Activated gamma-delta T cell treated with anti-CD3 and anti-CD28 coated beads, Interleukin-2, amount 50 U/mL, for 16 hours (primary cell): Measurements from ENCODE around the gene EXD3.
"Not testable (repeated sequence)": the region's sequence is repeated elsewhere in the genome, so short reads cannot be mapped to it uniquely, and the experiment has no call there.

Experiments used
- DNase-seq: peaks from one replicate; pipeline ENCODE4 v3.0.0-alpha.2; 2020; ENCODE audit warnings: low read depth

The EXD3 gene

GRCh38 chr9:137365056-137365455, 57.9 kb downstream of the EXD3 start:
- DNase-seq, result no peak

- DNase-seq, result no peak
Observed at GRCh38 chr9:137359850-137360249, 63.1 kb downstream of the EXD3 start.

GRCh38 chr9:137358126-137358525, 64.8 kb downstream of the EXD3 start:
- DNase-seq, result no peak

GRCh38 chr9:137357166-137357565, 65.8 kb downstream of the EXD3 start:
- no peak for DNase-seq

GRCh38 chr9:137355761-137356365, 67.1 kb downstream of the EXD3 start:
- DNase-seq, result no peak

- DNase-seq, result no peak
Observed at GRCh38 chr9:137354845-137355760, 67.9 kb downstream of the EXD3 start.

GRCh38 chr9:137354153-137354844, 68.7 kb downstream of the EXD3 start:
- no peak for DNase-seq

GRCh38 chr9:137353223-137354152, 69.5 kb downstream of the EXD3 start:
- no peak for DNase-seq

- no peak for DNase-seq
Observed at GRCh38 chr9:137352511-137353222, 70.3 kb downstream of the EXD3 start.

GRCh38 chr9:137351781-137352501, 71.0 kb downstream of the EXD3 start:
- DNase-seq, result no peak

- no peak for DNase-seq
Observed at GRCh38 chr9:137350696-137351584, 72.0 kb downstream of the EXD3 start.

- DNase-seq, result no peak
Observed at GRCh38 chr9:137349471-137350033, 73.4 kb downstream of the EXD3 start.

- DNase-seq, result no peak
Observed at GRCh38 chr9:137348769-137349470, 74.0 kb downstream of the EXD3 start.

- DNase-seq, result no peak
Observed at GRCh38 chr9:137347928-137348327, 75.0 kb downstream of the EXD3 start.

- DNase-seq, result no peak
Observed at GRCh38 chr9:137342482-137342881, 80.5 kb downstream of the EXD3 start.

GRCh38 chr9:137341227-137341626, 81.7 kb downstream of the EXD3 start:
- no peak for DNase-seq

GRCh38 chr9:137339908-137340462, 83.0 kb downstream of the EXD3 start:
- not testable (repeated sequence) for DNase-seq
